HepG2 (cell line): ENCODE results near the gene PLD6. TPM values are rescaled to one million over a fixed set of nuclear protein-coding genes. Genes with fewer than 3 reads are reported as not detected.

ENCODE experiments used
- ATAC-seq: fragments of 200-7000 bp; cut with Tn5 transposase; 3 replicates; pipeline ENCODE4 v1.9.1; 2020; ENCODE audit warnings: mild to moderate bottlenecking, moderate library complexity
- BruUV-seq: library from RNA; stranded (reverse); fragments of 400-500 nt; replicated peaks from 2 replicates; lab custom pipeline; 2021; lab: Mats Ljungman, UMichigan
- CTCF ChIA-PET: fragments of 300-600 bp; formaldehyde crosslinking; extraction: SDS; loops from one replicate; lab custom pipeline; 2021; ENCODE audit warnings: low total read pairs, inconsistent platforms, low intra/inter-chr PET ratio; lab: Yijun Ruan, JAX
- POLR2A ChIA-PET: fragments of 350-600 bp; sonication (Branson Sonifier 250); formaldehyde crosslinking; loops from one replicate; lab custom pipeline; 2020; ENCODE audit warnings: antibody characterized with exemption, inconsistent platforms; lab: Yijun Ruan, JAX
- DNase-seq: peaks from one replicate; pipeline ENCODE4 v3.0.0-alpha.2; 2015; ENCODE audit warnings: low spot score
- FAIRE-seq: peaks from 3 replicates; lab custom pipeline; 2011; peaks lifted over from hg19 to GRCh38; lab: Jason Lieb, UNC
- H2AFZ ChIP-seq: one replicate; pipeline ENCODE4 v1.6.1; 2011; ENCODE audit warnings: low read length, inconsistent platforms
- H3K27ac ChIP-seq: fragments of 300-600 bp; 3 replicates; pipeline ENCODE4 v1.8.0; 2011; ENCODE audit warnings: mixed run types, mild to moderate bottlenecking, mixed read lengths, low read length, inconsistent platforms; ENCODE audit not compliant: insufficient read depth; ENCODE audit errors: extremely low read length
- H3K27me3 ChIP-seq, 2 experiments: fragments of 200-600 bp in 1 of 2; 2 replicates in 1 of 2; 3 replicates in 1 of 2; pipeline versions ENCODE4 v1.6.0 to v1.8.0; 2011; ENCODE audit warnings: low read length in 2 of 2, mild to moderate bottlenecking in 2 of 2, moderate library complexity in 2 of 2, inconsistent platforms in 1 of 2; ENCODE audit not compliant: insufficient read depth in 2 of 2, control insufficient read depth in 1 of 2
- H3K36me3 ChIP-seq, 2 experiments: fragments of 200-600 bp in 1 of 2; replicated peaks in 1 of 2; 2 replicates in 1 of 2; 3 replicates in 1 of 2; pipeline versions ENCODE4 v1.5.1 to v1.8.0; 2011; ENCODE audit warnings: low read length in 2 of 2, inconsistent platforms in 1 of 2; ENCODE audit not compliant: insufficient read depth in 2 of 2, control insufficient read depth in 1 of 2
- H3K4me1 ChIP-seq: 2 replicates; pipeline ENCODE4 v1.5.1; 2012; ENCODE audit warnings: low read length, inconsistent platforms; ENCODE audit not compliant: insufficient read depth
- H3K4me2 ChIP-seq: 2 replicates; pipeline ENCODE4 v1.6.0; 2011; ENCODE audit warnings: low read depth, low read length, inconsistent platforms
- H3K4me3 ChIP-seq, 3 experiments: fragments of 200-600 bp in 1 of 3; sonication (generic), shearing (Covaris generic) in 1 of 3; replicated peaks in 1 of 3; 2 replicates each; pipeline ENCODE4 v1.5.1; 2011 to 2016; ENCODE audit warnings: low read length in 3 of 3, inconsistent platforms in 2 of 3, low read depth in 2 of 3, mild to moderate bottlenecking in 2 of 3, control low read depth in 1 of 3, mixed read lengths in 1 of 3; ENCODE audit not compliant: insufficient read depth in 1 of 3
- H3K79me2 ChIP-seq: one replicate; pipeline ENCODE4 v1.6.1; 2011; ENCODE audit warnings: low read length, inconsistent platforms; ENCODE audit not compliant: insufficient read depth
- H3K9ac ChIP-seq: 2 replicates; pipeline ENCODE4 v1.6.0; 2011; ENCODE audit warnings: mild to moderate bottlenecking, low read depth, low read length, inconsistent platforms; ENCODE audit not compliant: insufficient read depth
- H3K9me3 ChIP-seq: 2 replicates; pipeline ENCODE4 v1.5.1; 2012; ENCODE audit warnings: mild to moderate bottlenecking, low read length
- H4K20me1 ChIP-seq: 2 replicates; pipeline ENCODE4 v1.6.0; 2011; ENCODE audit warnings: inconsistent platforms, mild to moderate bottlenecking, low read length, moderate library complexity; ENCODE audit not compliant: insufficient read depth
- AHDC1 ChIP-seq: sonication (generic); formaldehyde crosslinking; IDR thresholded peaks from 2 replicates; pipeline ENCODE4 v1.5.1; 2020; ENCODE audit warnings: mild to moderate bottlenecking, missing genetic modification reagents, borderline replicate concordance
- ASH2L ChIP-seq: fragments of 300-600, 200-600 bp; sonication (generic); IDR thresholded peaks from 2 replicates; pipeline ENCODE4 v1.7.0; 2017; ENCODE audit warnings: low read depth, mild to moderate bottlenecking, moderate library complexity, mixed read lengths, low read length; ENCODE audit not compliant: insufficient read length
- ATF4 ChIP-seq, 2 experiments: fragments of 450-650 bp in 1 of 2; sonication (generic) in 1 of 2; formaldehyde crosslinking; IDR thresholded peaks; 2 replicates each; pipeline versions ENCODE4 v1.5.0 to v1.8.0; 2020 to 2022; ENCODE audit warnings: mild to moderate bottlenecking in 1 of 2, missing genetic modification reagents in 1 of 2
- CEBPG ChIP-seq: IDR thresholded peaks from 2 replicates; pipeline ENCODE4 v1.6.1; 2016
- NCOA2 ChIP-seq: sonication (generic); formaldehyde crosslinking; IDR thresholded peaks from 2 replicates; pipeline ENCODE4 v1.8.0; 2022; ENCODE audit warnings: inconsistent platforms
- RFXANK ChIP-seq: IDR thresholded peaks from 2 replicates; pipeline ENCODE4 v1.6.1; 2016
- SMAD9 ChIP-seq: sonication (generic); formaldehyde crosslinking; IDR thresholded peaks from 2 replicates; pipeline ENCODE4 v1.5.1; 2020; ENCODE audit warnings: mild to moderate bottlenecking, missing genetic modification reagents
- TP53 ChIP-seq: sonication (generic); formaldehyde crosslinking; conservative IDR thresholded peaks from 2 replicates; pipeline ENCODE4 v1.4.0; 2020; ENCODE audit warnings: missing genetic modification reagents
- ZC3H13 ChIP-seq: sonication (generic); formaldehyde crosslinking; IDR thresholded peaks from 2 replicates; pipeline ENCODE4 v1.8.1; 2023; ENCODE audit warnings: mild to moderate bottlenecking, missing genetic modification reagents, moderate library complexity
- ZFP36L1 ChIP-seq: sonication (generic); formaldehyde crosslinking; IDR thresholded peaks from 2 replicates; pipeline ENCODE4 v1.8.0; 2022; ENCODE audit warnings: mild to moderate bottlenecking, missing genetic modification reagents, moderate library complexity
- ZNF136 ChIP-seq: sonication (generic); formaldehyde crosslinking; IDR thresholded peaks from 2 replicates; pipeline ENCODE4 v1.8.1; 2022; ENCODE audit warnings: low read depth, mild to moderate bottlenecking, moderate library complexity, missing genetic modification reagents
- ZNF225 ChIP-seq: sonication (generic); formaldehyde crosslinking; IDR thresholded peaks from 2 replicates; pipeline ENCODE4 v1.4.0; 2020; ENCODE audit warnings: mild to moderate bottlenecking, missing genetic modification reagents
- ZNF430 ChIP-seq: sonication (generic); formaldehyde crosslinking; IDR thresholded peaks from 2 replicates; pipeline ENCODE4 v1.9.0; 2021; ENCODE audit warnings: mild to moderate bottlenecking, missing genetic modification reagents
- ZNF772 ChIP-seq: sonication (generic); formaldehyde crosslinking; IDR thresholded peaks from 2 replicates; pipeline ENCODE4 v1.5.0; 2020; ENCODE audit warnings: mild to moderate bottlenecking, missing genetic modification reagents
- WGBS: methylation state at CpG from one replicate; pipeline ENCODE4 v1.1.6; 2017; ENCODE audit warnings: low lambda C conversion rate; 5-methylcytosine and 5-hydroxymethylcytosine counted together
- in situ Hi-C: cut with HindIII; loops from 2 replicates; pipeline ENCODE4 v1.10.0; 2017; ENCODE audit warnings: low pct_unique_long_range_greater_than_20kb; ENCODE audit not compliant: extremely low pct_ligation_motif_present
- intact Hi-C: fragments of 100-400 bp; cut with micrococcal nuclease; formaldehyde crosslinking; loops from one replicate; pipeline ENCODE4 v1.10.0; 2022; ENCODE audit not compliant: unreplicated experiment
- polyA plus RNA-seq, 8 experiments: library from polyadenylated mRNA; depleted of rRNA in 3 of 8; stranded (reverse) in 7 of 8; unstranded in 1 of 8; fragments of >200 nt; fragmentation: Illumina TruSeq in 4 of 8; extraction: Trizol in 4 of 8; gene quantifications; 2 replicates each; pipeline versions ENCODE4 v1.2.1 to v1.2.3, GENCODE V29; 2011 to 2016; ENCODE audit warnings: low read depth in 4 of 8, missing spikeins in 1 of 8, mixed read lengths in 1 of 8; ENCODE audit not compliant: insufficient read depth in 1 of 8
- total RNA-seq, 5 experiments: library from RNA; depleted of rRNA; stranded (reverse); fragments of >200 nt; fragmentation: Illumina TruSeq; extraction: Trizol; gene quantifications; 2 replicates each; pipeline ENCODE4 v1.2.3, GENCODE V29; 2016; ENCODE audit warnings: low read depth in 1 of 5

PLD6 gene
- total and polyA plus RNA-seq, 2 of the 13 experiments (the other 11 are each of a cell fraction or from before 2014, with no cell fraction given): 5.2 to 11.4 TPM

- FAIRE-seq (no peak), DNase-seq (no peak), ATAC-seq (no peak)
- TF ChIP-seq ASH2L (no peak), ZNF136 (CRISPR knock-in tag) (no peak), SMAD9 (CRISPR knock-in tag) (no peak), ZNF772 (CRISPR knock-in tag) (no peak), ZNF430 (CRISPR knock-in tag) (no peak)
- CTCF ChIA-PET: no interaction called here
- no TSS peak for BruUV-seq
- in situ Hi-C loops (no loop called here), intact Hi-C loops (no loop called here)
- Histone ChIP-seq H2AFZ (no peak overlapping the region), H3K4me3 (no peak overlapping the region), H3K36me3 (peaks cover 19 to 53% of the 10 kb centered on the region in 2 experiments; a peak in 4 of 5 replicates), H3K27ac (no peak overlapping the region), H4K20me1 (no peaks in the 10 kb centered on the region), H3K4me2 (no peak overlapping the region), H3K9ac (no peak overlapping the region), H3K9me3 (no peaks in the 10 kb centered on the region), H3K4me1 (no peaks in the 10 kb centered on the region), H3K27me3 (no peaks in the 10 kb centered on the region), H3K79me2 (no peaks in the 10 kb centered on the region)
- 96% methylated on average over 4 of the region's 7 CpGs for WGBS
- POLR2A ChIA-PET: no interaction called here
These were observed 34.9 kb downstream of the PLD6 start for GRCh38 chr17:17171186-17171585.

GRCh38 chr17:17170346-17170985 lies 35.7 kb downstream of the PLD6 start:
- Histone ChIP-seq H3K79me2 (no peaks in the 10 kb centered on the region), H3K4me3 (no peak overlapping the region), H3K4me2 (no peak overlapping the region), H3K27ac (no peak overlapping the region), H3K9ac (no peak overlapping the region), H2AFZ (no peak overlapping the region), H3K4me1 (no peaks in the 10 kb centered on the region), H4K20me1 (no peaks in the 10 kb centered on the region), H3K9me3 (no peaks in the 10 kb centered on the region), H3K36me3 (peaks cover 18 to 53% of the 10 kb centered on the region in 2 experiments; a peak in 4 of 5 replicates), H3K27me3 (no peaks in the 10 kb centered on the region)
- in situ Hi-C loops (no loop called here), intact Hi-C loops (no loop called here)
- 95% methylated on average over 9 of the region's 9 CpGs for WGBS
- no TSS peak for BruUV-seq
- CTCF ChIA-PET: no interaction called here
- FAIRE-seq (no peak), DNase-seq (no peak), ATAC-seq (no peak)
- POLR2A ChIA-PET: no interaction called here
- TF ChIP-seq AHDC1 (no peak), ZNF225 (CRISPR knock-in tag) (no peak), ZFP36L1 (CRISPR knock-in tag) (no peak), ZC3H13 (CRISPR knock-in tag) (no peak), CEBPG (CRISPR knock-in tag) (no peak), NCOA2 (no peak), RFXANK (no peak), ATF4 (CRISPR knock-in tag; IDR thresholded peaks at IDR 0.05) (no peak), TP53 (no peak)
